H1 (cell line): ENCODE measurements around the gene CUL9. TPM values are rescaled to one million over a fixed set of nuclear protein-coding genes. Genes with fewer than 3 reads are reported as not detected.

ENCODE experiments used
- ASH2L ChIP-seq: fragments of 200-600, 300-600 bp; sonication (generic); IDR thresholded peaks from one replicate; pipeline ENCODE4 v1.7.1; 2017; ENCODE audit warnings: low read length
- BACH1 ChIP-seq: IDR thresholded peaks from 2 replicates; pipeline ENCODE4 v1.6.1; 2012; ENCODE audit warnings: low read length, improper control_type of control experiment
- EZH2 ChIP-seq: fragments of 200-600 bp; sonication (generic); IDR thresholded peaks from 2 replicates; pipeline ENCODE4 v1.7.1; 2012; ENCODE audit warnings: low read depth, mild to moderate bottlenecking, moderate library complexity, low read length, inconsistent platforms; ENCODE audit not compliant: severe bottlenecking
- FOSL1 ChIP-seq: IDR thresholded peaks from 2 replicates; pipeline ENCODE4 v1.6.1; 2011; ENCODE audit warnings: mild to moderate bottlenecking, low read depth, low read length, moderate library complexity; ENCODE audit not compliant: insufficient read depth
- GABPA ChIP-seq: IDR thresholded peaks from 2 replicates; pipeline ENCODE4 v1.6.1; 2011; ENCODE audit warnings: mild to moderate bottlenecking, low read length, moderate library complexity, borderline replicate concordance; ENCODE audit not compliant: insufficient read depth
- HDAC2 ChIP-seq, 2 experiments: fragments of 300-600 bp in 1 of 2; sonication (generic) in 1 of 2; IDR thresholded peaks; 2 replicates each; pipeline ENCODE4 v1.6.1; 2011 to 2012; ENCODE audit warnings: low read depth in 2 of 2, low read length in 2 of 2, mild to moderate bottlenecking in 2 of 2, moderate library complexity in 2 of 2, borderline replicate concordance in 1 of 2, inconsistent platforms in 1 of 2
- KDM5A ChIP-seq: fragments of 200-600 bp; IDR thresholded peaks from 2 replicates; pipeline ENCODE4 v1.7.1; 2012; ENCODE audit warnings: mild to moderate bottlenecking, low read length, inconsistent platforms, mixed read lengths
- POU5F1 ChIP-seq: IDR thresholded peaks from 2 replicates; pipeline ENCODE4 v1.6.1; 2011; ENCODE audit warnings: low read depth, mild to moderate bottlenecking, low read length, moderate library complexity
- RXRA ChIP-seq: IDR thresholded peaks from 2 replicates; pipeline ENCODE4 v1.6.1; 2011; ENCODE audit warnings: low read depth, mild to moderate bottlenecking, low read length, moderate library complexity; ENCODE audit not compliant: insufficient read depth
- SP1 ChIP-seq: IDR thresholded peaks from 2 replicates; pipeline ENCODE4 v1.6.1; 2011; ENCODE audit warnings: low read depth, low read length
- SRF ChIP-seq: IDR thresholded peaks from 2 replicates; pipeline ENCODE4 v1.6.1; 2011; ENCODE audit warnings: mild to moderate bottlenecking, low read depth, low read length, moderate library complexity
- polyA plus RNA-seq, 7 experiments: library from polyadenylated mRNA; depleted of rRNA in 3 of 7; stranded (reverse) in 5 of 7; unstranded in 2 of 7; fragments of >200 nt in 5 of 7; fragments of 200-250 nt in 2 of 7; gene quantifications; 1 replicate in 5 of 7; 2 replicates in 1 of 7; 4 replicates in 1 of 7; pipeline versions ENCODE4 v1.2.1 to v1.2.3, GENCODE V29; 2011 to 2013; ENCODE audit warnings: missing spikeins in 2 of 7, mixed read lengths in 2 of 7
- total RNA-seq: library from RNA; stranded (reverse); fragmentation: NEBNext Ultra II Directional; extraction: Animal tissue kit (Norgen Biotek cat#: 25700); gene quantifications from 2 replicates; pipeline ENCODE4 v1.2.1, GENCODE V29; 2021
- TF ChIP-seq, protein P1 (sequence below), 3 experiments: IDR thresholded peaks; 1 replicate in 2 of 3; 2 replicates in 1 of 3; pipeline versions ENCODE4 v1.5.1 to v1.6.1; 2011; ENCODE audit warnings: low read length in 3 of 3, mild to moderate bottlenecking in 3 of 3, inconsistent platforms in 2 of 3, low read depth in 1 of 3, moderate library complexity in 1 of 3; ENCODE audit not compliant: insufficient read depth in 1 of 3; ENCODE audit errors: control extremely low read depth in 1 of 3

CUL9 gene
- total and polyA plus RNA-seq, 2 of the 8 experiments (the other 6 are each of a cell fraction or from before 2014, with no cell fraction given) = 7.7 to 9.8 TPM

DNA sequence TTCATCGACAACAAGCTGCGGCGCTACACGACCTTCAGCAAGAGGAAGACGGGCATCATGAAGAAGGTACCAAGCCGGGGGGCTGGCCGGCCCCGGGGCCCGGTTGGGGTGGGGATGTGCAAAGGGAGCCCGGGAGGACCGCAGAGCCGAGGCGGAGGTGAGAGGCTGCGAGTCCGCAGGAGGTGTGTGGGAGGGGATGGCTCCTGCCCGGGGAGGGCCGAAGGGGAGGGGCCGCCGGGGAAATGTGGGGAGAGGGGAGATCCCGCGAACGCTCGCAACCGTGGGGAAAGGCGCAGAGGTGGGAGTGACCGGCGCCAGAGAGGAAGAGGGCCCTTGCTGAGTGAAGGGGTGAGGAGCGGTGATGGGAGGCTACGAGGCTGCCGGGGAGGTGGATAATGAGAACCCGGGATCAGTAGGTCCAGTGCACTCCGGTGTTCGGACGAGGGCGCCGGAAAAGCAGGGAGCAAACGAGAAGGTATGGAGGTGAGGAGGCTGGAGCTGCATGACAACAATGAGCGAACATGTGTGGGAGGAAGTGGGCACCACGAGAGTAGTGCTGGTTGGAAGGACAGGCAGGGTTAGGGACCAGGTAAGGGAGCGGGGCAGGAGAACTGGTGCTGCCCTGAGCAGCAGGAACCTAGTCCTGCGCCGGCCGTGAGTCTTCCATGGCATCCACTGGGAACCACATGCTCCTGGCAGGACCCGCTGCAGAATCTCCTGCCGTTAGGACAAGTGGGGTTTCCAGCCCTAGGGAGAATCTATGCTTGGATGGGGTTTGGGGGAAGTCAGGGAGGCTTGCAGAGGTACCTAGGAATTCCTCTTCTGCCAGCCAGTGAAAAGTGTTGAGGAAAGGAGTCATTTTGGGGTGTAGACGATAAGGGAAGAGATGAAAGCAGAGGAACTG, 9.6 kb upstream of the CUL9 start (continued):
- TF ChIP-seq HDAC2 (IDR thresholded peaks at IDR 0.05; ENCODE audit: borderline replicate concordance in 1 of 2, low read depth in 2 of 2, low read length in 2 of 2) = 0 out of 4 replicates have a peak, but pooled peaks of 1 of the 2 experiments have one; percentile 22
- TF ChIP-seq RXRA = no peak
- TF ChIP-seq POU5F1 = no peak
- no peak for TF ChIP-seq GABPA
- TF ChIP-seq BACH1 = peak; percentile 55
- no peak for TF ChIP-seq KDM5A
- TF ChIP-seq SP1 = no peak
- TF ChIP-seq EZH2 = no peak
- TF ChIP-seq ASH2L = peak; percentile 21
- TF ChIP-seq FOSL1 = no peak
- TF ChIP-seq, protein P1, sequence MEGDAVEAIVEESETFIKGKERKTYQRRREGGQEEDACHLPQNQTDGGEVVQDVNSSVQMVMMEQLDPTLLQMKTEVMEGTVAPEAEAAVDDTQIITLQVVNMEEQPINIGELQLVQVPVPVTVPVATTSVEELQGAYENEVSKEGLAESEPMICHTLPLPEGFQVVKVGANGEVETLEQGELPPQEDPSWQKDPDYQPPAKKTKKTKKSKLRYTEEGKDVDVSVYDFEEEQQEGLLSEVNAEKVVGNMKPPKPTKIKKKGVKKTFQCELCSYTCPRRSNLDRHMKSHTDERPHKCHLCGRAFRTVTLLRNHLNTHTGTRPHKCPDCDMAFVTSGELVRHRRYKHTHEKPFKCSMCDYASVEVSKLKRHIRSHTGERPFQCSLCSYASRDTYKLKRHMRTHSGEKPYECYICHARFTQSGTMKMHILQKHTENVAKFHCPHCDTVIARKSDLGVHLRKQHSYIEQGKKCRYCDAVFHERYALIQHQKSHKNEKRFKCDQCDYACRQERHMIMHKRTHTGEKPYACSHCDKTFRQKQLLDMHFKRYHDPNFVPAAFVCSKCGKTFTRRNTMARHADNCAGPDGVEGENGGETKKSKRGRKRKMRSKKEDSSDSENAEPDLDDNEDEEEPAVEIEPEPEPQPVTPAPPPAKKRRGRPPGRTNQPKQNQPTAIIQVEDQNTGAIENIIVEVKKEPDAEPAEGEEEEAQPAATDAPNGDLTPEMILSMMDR (IDR thresholded peaks at IDR 0.05; ENCODE audit: control extremely low read depth in 1 of 3, insufficient read depth in 1 of 3, low read depth in 1 of 3, low read length in 3 of 3) = no peak
- TF ChIP-seq SRF = 0 out of 2 replicates have a peak, but pooled peaks have one; percentile 10
